ENCODE measurements around the gene DEPDC5. TPM values are rescaled to one million over a fixed set of nuclear protein-coding genes. Genes with fewer than 3 reads are reported as not detected.

DEPDC5 gene
- total and polyA plus RNA-seq, 10 of the 15 experiments (the other 5 are each of a cell fraction or from before 2014, with no cell fraction given), result 3.0 to 38.9 (median 22.8) TPM

DNA sequence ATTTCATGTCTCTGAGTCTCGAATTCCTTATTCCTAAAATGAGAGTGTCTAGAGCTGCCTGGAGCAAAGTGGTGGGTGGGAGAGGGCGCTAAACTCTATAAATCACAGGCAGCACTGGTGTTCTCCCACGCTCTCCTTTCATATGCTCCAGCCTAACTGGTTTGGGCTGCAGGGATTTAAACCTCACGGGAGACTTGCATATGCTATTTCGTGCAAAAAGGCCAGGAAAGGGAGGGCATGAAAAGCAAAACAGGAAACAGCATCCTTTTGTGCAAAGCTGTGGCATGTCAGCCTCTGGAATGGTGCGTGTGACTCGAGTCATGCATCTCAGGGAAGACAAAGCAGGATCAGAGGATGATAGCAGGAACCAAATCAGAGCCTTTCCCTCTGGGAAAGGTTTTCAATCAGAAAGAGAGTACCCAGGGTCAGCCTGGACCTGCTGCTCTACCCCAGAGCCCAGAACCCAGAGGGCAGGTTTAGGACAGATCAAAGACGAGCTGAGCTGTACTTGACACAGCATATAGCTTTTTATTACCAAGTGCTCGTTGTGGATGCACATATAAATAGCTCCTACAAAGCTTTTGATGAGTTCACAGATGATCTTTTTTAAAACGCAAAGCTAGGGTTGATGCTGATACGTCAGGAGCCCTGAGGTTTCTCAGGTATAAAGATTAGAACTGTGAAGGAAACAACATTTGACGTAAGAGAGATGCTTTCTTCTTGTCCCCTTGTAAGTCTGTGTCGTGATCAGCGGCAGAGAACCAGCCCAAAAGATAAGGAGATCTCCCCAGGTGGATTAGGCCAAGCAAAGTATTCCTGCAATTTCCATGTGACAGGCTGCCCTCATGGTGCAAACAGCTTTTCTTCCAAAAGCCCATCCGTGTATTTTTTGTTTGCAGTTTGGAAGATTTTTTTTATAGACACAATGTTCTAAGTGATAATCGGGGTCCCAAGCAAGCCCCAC, 144.3 kb downstream of the DEPDC5 start (continued):
- no peak for TF ChIP-seq ZNF207 (IDR thresholded peaks at IDR 0.05; ENCODE audit: borderline replicate concordance)
- TF ChIP-seq, protein P1, sequence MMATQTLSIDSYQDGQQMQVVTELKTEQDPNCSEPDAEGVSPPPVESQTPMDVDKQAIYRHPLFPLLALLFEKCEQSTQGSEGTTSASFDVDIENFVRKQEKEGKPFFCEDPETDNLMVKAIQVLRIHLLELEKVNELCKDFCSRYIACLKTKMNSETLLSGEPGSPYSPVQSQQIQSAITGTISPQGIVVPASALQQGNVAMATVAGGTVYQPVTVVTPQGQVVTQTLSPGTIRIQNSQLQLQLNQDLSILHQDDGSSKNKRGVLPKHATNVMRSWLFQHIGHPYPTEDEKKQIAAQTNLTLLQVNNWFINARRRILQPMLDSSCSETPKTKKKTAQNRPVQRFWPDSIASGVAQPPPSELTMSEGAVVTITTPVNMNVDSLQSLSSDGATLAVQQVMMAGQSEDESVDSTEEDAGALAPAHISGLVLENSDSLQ (IDR thresholded peaks at IDR 0.05), result no peak

DNA sequence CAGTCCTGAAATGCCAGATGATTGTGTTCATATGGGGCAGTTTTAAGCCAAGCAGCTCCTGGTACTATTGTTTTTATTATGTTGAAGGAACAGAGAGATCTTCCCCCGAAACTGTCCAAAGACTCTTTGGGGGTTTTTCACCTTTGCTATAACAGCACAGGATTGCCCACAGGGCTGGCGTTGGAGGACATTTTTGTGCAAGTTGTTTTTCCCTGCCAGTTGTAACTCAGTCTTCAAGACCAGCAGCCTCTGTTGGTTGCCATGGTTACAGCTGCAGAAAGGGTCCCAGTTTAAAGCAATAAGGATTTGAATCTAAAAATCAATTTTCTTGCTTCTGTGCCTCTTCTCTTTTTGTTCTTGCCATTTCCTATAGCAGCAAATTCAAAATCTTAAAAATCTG, 145.1 kb downstream of the DEPDC5 start:
- in situ Hi-C loops (cut with MboI), result no loop called here
- no peak for FAIRE-seq
- no TSS peak for BruUV-seq (replicated peaks)

More for the DNA sequence above, 145.1 kb downstream of the DEPDC5 start:
- H3K4me2 ChIP-seq (ENCODE audit: control insufficient read depth, insufficient read depth), result no peak overlapping the region
- peaks cover 1 to 12% of the 10 kb centered on the region in 2 experiments for H3K36me3 ChIP-seq (ENCODE audit: control insufficient read depth in 2 of 2, insufficient read depth in 2 of 2, low read length in 1 of 2)
- SMC1A ChIA-PET (ENCODE audit: uncharacterized antibody, unreplicated experiment), result interaction anchor here (0.6 kb wide), 1 partner anchor 103 kb away, joined by 3 read pairs; no protein-coding TSS in a partner anchor
- no peak for ATAC-seq
- H4K20me1 ChIP-seq (ENCODE audit: control insufficient read depth, insufficient read depth), result no peaks in the 10 kb centered on the region
- H3K9me3 ChIP-seq (replicated peaks; ENCODE audit: control insufficient read depth, insufficient read depth, low read length), result no peaks in the 10 kb centered on the region
- CTCF ChIA-PET, result no interaction called here
- no peak overlapping the region for H3K4me3 ChIP-seq
- POLR2A ChIA-PET, result no interaction called here
- H3K79me2 ChIP-seq (ENCODE audit: control insufficient read depth, insufficient read depth, low read length), result no peaks in the 10 kb centered on the region
- WGBS (ENCODE audit: insufficient coverage, insufficient replicate concordance, low lambda C conversion rate, missing lambda C conversion rate), result 96% methylated on average over 2 of the region's 2 CpGs
- no peaks in the 10 kb centered on the region for H3K27me3 ChIP-seq (replicated peaks in 1 of 2; ENCODE audit: control insufficient read depth in 2 of 2, insufficient read depth in 2 of 2, low read length in 1 of 2)
- DNase-seq (ENCODE audit: low read depth, low spot score), result no peak
- RAD21 ChIA-PET (ENCODE audit: unreplicated experiment), result no interaction called here
- no peaks in the 10 kb centered on the region for H3K4me1 ChIP-seq (ENCODE audit: control insufficient read depth, insufficient read depth, low read length)
- H2AFZ ChIP-seq (ENCODE audit: control insufficient read depth, low read depth, low read length), result no peak overlapping the region
- no peak overlapping the region for H3K27ac ChIP-seq (ENCODE audit: control insufficient read depth, insufficient read depth)
- TF ChIP-seq TBL1XR1 (IDR thresholded peaks at IDR 0.05; ENCODE audit: low read depth, low read length) (no peak), ASH2L (IDR thresholded peaks at IDR 0.05; ENCODE audit: borderline replicate concordance, low read depth) (no peak), ZNF622 (IDR thresholded peaks at IDR 0.05) (no peak), JUND (IDR thresholded peaks at IDR 0.05; ENCODE audit: low read depth, low read length) (no peak), SMARCA5 (IDR thresholded peaks at IDR 0.05) (no peak)
- TF ChIP-seq, protein P2, sequence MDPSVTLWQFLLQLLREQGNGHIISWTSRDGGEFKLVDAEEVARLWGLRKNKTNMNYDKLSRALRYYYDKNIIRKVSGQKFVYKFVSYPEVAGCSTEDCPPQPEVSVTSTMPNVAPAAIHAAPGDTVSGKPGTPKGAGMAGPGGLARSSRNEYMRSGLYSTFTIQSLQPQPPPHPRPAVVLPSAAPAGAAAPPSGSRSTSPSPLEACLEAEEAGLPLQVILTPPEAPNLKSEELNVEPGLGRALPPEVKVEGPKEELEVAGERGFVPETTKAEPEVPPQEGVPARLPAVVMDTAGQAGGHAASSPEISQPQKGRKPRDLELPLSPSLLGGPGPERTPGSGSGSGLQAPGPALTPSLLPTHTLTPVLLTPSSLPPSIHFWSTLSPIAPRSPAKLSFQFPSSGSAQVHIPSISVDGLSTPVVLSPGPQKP (IDR thresholded peaks at IDR 0.05; ENCODE audit: low read depth, low read length), result no peak
- TF ChIP-seq, protein P3, sequence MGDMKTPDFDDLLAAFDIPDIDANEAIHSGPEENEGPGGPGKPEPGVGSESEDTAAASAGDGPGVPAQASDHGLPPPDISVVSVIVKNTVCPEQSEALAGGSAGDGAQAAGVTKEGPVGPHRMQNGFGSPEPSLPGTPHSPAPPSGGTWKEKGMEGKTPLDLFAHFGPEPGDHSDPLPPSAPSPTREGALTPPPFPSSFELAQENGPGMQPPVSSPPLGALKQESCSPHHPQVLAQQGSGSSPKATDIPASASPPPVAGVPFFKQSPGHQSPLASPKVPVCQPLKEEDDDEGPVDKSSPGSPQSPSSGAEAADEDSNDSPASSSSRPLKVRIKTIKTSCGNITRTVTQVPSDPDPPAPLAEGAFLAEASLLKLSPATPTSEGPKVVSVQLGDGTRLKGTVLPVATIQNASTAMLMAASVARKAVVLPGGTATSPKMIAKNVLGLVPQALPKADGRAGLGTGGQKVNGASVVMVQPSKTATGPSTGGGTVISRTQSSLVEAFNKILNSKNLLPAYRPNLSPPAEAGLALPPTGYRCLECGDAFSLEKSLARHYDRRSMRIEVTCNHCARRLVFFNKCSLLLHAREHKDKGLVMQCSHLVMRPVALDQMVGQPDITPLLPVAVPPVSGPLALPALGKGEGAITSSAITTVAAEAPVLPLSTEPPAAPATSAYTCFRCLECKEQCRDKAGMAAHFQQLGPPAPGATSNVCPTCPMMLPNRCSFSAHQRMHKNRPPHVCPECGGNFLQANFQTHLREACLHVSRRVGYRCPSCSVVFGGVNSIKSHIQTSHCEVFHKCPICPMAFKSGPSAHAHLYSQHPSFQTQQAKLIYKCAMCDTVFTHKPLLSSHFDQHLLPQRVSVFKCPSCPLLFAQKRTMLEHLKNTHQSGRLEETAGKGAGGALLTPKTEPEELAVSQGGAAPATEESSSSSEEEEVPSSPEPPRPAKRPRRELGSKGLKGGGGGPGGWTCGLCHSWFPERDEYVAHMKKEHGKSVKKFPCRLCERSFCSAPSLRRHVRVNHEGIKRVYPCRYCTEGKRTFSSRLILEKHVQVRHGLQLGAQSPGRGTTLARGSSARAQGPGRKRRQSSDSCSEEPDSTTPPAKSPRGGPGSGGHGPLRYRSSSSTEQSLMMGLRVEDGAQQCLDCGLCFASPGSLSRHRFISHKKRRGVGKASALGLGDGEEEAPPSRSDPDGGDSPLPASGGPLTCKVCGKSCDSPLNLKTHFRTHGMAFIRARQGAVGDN (IDR thresholded peaks at IDR 0.05), result no peak
- no peak overlapping the region for H3K9ac ChIP-seq (ENCODE audit: control insufficient read depth, insufficient read depth, low read length)
- intact Hi-C loops (cut with micrococcal nuclease; ENCODE audit: unreplicated experiment), result no loop called here
